GM12892 (cell line): ENCODE measurements around the gene ERAP2.
"Not testable (repeated sequence)": the region's sequence is repeated elsewhere in the genome, so short reads cannot be mapped to it uniquely, and the experiment has no call there.

Experiments
- DNase-seq: peaks from one replicate; pipeline ENCODE4 v3.0.0; 2011; ENCODE audit not compliant: insufficient read length
- FAIRE-seq: peaks from 2 replicates; lab custom pipeline; 2011; peaks lifted over from hg19 to GRCh38; lab: Jason Lieb, UNC
- POLR2A ChIP-seq: IDR thresholded peaks from 2 replicates; pipeline ENCODE4 v1.6.1; 2011; ENCODE audit warnings: low read depth, low read length, control low read depth
- POLR2AphosphoS5 ChIP-seq: IDR thresholded peaks from 2 replicates; pipeline ENCODE4 v1.6.1; 2011; ENCODE audit warnings: low read depth, low read length, control low read depth
- TAF1 ChIP-seq: IDR thresholded peaks from 2 replicates; pipeline ENCODE4 v1.6.1; 2011; ENCODE audit warnings: low read depth, mild to moderate bottlenecking, control low read depth, low read length, borderline replicate concordance

The ERAP2 gene

GRCh38 chr5:96864922-96865530 lies 11.3 kb upstream of the ERAP2 start:
- DNase-seq: no peak
- no peak for FAIRE-seq
- TF ChIP-seq POLR2A (no peak), POLR2AphosphoS5 (no peak), TAF1 (no peak)

- DNase-seq (no peak), FAIRE-seq (peak; percentile 84)
- TF ChIP-seq TAF1: no peak
Observed at GRCh38 chr5:96868603-96869371, 7.5 kb upstream of the ERAP2 start.

GRCh38 chr5:96869372-96869641 lies 7.0 kb upstream of the ERAP2 start:
- FAIRE-seq (no peak), DNase-seq (no peak)
- no peak for TF ChIP-seq POLR2A
- TF ChIP-seq TAF1: no peak
- no peak for TF ChIP-seq POLR2AphosphoS5

GRCh38 chr5:96870094-96871026 lies 5.9 kb upstream of the ERAP2 start:
- TF ChIP-seq TAF1: no peak
- TF ChIP-seq POLR2AphosphoS5: no peak
- TF ChIP-seq POLR2A: no peak
- DNase-seq: no peak
- FAIRE-seq: peak; percentile 79

- no peak for DNase-seq
- FAIRE-seq: peak; percentile 51
- no peak for TF ChIP-seq POLR2AphosphoS5
- TF ChIP-seq POLR2A: no peak
- TF ChIP-seq TAF1: no peak
Observed at GRCh38 chr5:96871027-96871399, 5.3 kb upstream of the ERAP2 start.

- peak; percentile 48 for FAIRE-seq
Observed at GRCh38 chr5:96871686-96872085, 4.6 kb upstream of the ERAP2 start.

GRCh38 chr5:96873449-96873848 lies 2.9 kb upstream of the ERAP2 start:
- peak; percentile 24 for FAIRE-seq
- TF ChIP-seq POLR2A (no peak), POLR2AphosphoS5 (no peak), TAF1 (no peak)

More at GRCh38 chr5:96871686-96872085, 4.6 kb upstream of the ERAP2 start:
- DNase-seq: no peak
- no peak for TF ChIP-seq POLR2A

GRCh38 chr5:96874631-96875030 lies 1.7 kb upstream of the ERAP2 start:
- TF ChIP-seq POLR2AphosphoS5 (no peak), TAF1 (no peak), POLR2A (no peak)
- no peak for FAIRE-seq
- no peak for DNase-seq

More at GRCh38 chr5:96873449-96873848, 2.9 kb upstream of the ERAP2 start:
- DNase-seq: no peak

- FAIRE-seq: peak; percentile 54
- no peak for TF ChIP-seq POLR2AphosphoS5
- TF ChIP-seq POLR2A: no peak
- TF ChIP-seq TAF1: no peak
- DNase-seq: no peak
Observed at GRCh38 chr5:96875791-96876291, 459 bp upstream of the ERAP2 start.

GRCh38 chr5:96876977-96877469 lies 723 bp downstream of the ERAP2 start:
- not testable (repeated sequence) for FAIRE-seq, DNase-seq

GRCh38 chr5:96879665-96880064 lies 3.4 kb downstream of the ERAP2 start:
- FAIRE-seq (no peak), DNase-seq (no peak)

GRCh38 chr5:96880444-96881164 lies 4.3 kb downstream of the ERAP2 start:
- FAIRE-seq (no peak), DNase-seq (no peak)
- TF ChIP-seq TAF1 (no peak), POLR2A (no peak), POLR2AphosphoS5 (no peak)

More at GRCh38 chr5:96879665-96880064, 3.4 kb downstream of the ERAP2 start:
- TF ChIP-seq POLR2AphosphoS5 (no peak), POLR2A (no peak), TAF1 (no peak)
